DLD1 (cell line): ENCODE measurements around the gene DENND10.
"Not testable (repeated sequence)": the region's sequence is repeated elsewhere in the genome, so short reads cannot be mapped to it uniquely, and the experiment has no call there.

ENCODE experiments used
- in situ Hi-C: cut with HindIII; loops from 2 replicates; pipeline ENCODE4 v1.10.0; 2017; ENCODE audit warnings: low sequenced_read_pairs

The DENND10 gene

DNA sequence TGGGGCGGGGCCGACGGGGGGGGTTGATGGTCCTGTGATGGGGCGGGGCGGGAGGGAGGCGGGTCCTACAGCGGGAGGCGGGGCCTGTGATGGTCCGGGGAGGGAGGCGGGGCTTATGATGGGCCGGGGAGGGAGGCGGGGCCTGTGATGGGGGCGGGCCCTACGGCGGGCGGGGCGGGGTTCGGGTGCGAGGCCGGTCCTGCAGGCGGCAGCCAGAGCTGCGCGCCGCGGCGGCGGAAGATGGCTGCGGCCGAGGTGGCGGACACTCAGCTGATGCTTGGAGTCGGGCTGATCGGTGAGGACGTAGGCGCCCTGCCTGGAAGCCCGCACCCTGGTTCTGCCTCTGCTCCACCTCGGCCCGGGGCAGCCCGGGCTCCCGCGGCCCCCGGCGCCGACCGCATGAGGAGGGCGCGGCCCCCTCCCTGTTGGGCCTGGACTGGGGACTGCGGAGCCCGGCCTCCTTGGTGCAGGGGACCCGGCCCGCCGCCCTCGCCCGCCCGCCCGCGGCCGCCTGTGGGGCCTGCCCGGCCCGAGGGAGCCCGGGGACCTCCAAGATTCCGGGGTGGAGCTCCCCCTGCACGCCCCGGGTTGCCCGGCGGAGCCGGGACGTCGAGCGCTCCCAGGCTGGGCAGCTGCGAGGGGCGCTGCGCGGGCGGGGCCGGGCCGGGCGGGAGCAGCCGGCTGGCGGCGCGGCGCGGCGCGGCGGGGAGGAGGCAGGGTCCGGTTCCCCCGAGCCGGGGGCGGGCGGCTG, at the start of gene DENND10:
Gene DENND10 (plus strand): TSS at position 211 of the 751 bp plus-strand sequence. CDS start 30 bp downstream, at position 241.
- in situ Hi-C loops, result no loop called here

GRCh38 chr10:119055472-119055871, 48.4 kb upstream of the DENND10 start:
- in situ Hi-C loops, result no loop called here

DNA sequence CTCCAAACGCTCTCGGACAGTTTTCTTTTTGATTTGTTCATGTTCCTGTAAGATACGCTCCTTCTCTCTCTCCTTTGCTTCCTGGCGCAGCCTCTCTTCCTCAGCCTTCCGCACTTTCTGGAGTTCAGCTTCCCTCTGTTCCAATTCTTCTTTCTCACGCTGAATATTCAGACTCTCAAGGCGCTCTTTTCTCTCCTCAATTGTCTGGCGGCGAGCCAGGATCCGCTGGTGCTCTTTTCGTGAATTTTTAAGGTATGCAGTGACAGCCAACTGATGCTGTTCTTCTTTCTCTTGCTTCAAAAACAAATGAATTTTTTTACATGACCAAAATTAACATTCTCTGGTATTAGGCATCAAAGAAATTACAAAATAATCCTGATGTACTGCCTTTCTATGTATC, 45.9 kb upstream of the DENND10 start:
- in situ Hi-C loops, result no loop called here

- in situ Hi-C loops, result no loop called here
Observed at GRCh38 chr10:119059557-119059956, 44.4 kb upstream of the DENND10 start.

- in situ Hi-C loops, result no loop called here
Observed at GRCh38 chr10:119060107-119060506, 43.8 kb upstream of the DENND10 start.

DNA sequence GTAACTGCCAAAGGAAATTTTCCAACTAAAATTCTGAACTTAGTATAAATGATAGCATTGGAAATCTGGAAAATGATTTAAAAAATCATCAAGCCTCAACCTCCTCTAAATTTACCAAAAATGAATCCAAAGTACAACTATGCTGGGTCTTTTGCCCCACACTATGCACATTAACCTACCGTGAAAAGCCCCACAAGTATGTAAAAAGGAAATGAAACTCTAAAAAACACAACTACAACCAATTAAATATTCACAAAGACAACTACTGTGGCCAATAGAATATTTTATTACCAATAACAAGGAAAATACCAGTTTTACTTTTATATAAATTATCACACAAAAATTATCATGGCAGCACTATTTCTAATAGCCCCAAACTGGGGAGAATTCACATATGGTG, 42.6 kb upstream of the DENND10 start:
- in situ Hi-C loops, result no loop called here

GRCh38 chr10:119061926-119062325, 42.0 kb upstream of the DENND10 start:
- in situ Hi-C loops, result no loop called here

- in situ Hi-C loops, result no loop called here
Observed at GRCh38 chr10:119070395-119071165, 33.3 kb upstream of the DENND10 start.

DNA sequence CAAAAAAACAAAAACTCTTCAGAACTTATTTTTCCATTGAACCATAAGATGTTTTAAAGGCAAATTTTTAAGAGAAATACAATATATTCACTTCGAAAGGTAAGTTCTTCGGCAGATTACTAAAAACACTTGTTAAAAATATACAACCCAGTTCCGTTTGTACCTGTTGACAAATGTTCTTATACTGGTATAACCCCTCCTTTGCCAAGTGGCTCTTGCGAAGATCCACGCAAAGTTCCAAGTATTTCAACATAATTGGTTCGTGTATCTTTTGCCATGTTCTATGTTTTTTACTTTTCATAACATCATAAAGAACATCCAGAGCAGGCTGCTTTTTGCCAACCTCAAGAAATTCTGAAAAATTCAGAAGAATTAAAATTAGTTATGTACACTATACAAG, 30.3 kb upstream of the DENND10 start:
- in situ Hi-C loops, result no loop called here

DNA sequence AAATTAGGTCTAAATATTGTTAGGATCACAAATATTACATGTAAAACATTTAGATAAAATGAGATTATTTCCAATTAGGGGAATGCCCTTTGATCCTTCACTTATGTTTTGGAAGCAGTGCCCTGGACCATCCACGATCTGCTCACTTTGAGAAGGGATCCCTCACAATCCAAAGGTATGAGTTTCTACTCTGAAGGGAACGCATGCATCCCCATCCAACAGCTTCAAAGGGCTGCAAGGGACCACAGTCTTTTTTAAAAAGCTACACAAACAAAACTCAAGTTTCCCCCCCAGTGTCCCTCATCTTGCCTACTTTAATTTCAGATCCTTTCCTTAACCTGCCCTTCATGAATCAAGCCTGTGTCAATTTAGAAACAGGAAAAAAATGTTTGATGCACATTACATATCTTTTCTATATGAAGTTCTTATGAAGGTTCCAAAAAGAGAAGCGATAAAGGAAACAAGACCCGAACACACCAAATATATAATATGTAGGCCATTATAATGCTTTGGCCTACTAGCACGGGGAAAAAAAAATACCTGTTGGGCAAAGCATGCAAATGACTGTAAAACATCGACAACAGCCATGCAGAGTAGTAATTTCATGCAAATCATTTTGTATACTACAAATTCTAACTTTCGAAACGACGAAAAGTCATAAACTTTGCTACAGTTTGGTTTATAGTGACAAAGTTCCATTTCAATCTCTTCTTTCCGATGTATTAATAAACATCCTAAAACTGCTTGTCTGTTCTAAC, 25.3 kb upstream of the DENND10 start:
- in situ Hi-C loops, result no loop called here

DNA sequence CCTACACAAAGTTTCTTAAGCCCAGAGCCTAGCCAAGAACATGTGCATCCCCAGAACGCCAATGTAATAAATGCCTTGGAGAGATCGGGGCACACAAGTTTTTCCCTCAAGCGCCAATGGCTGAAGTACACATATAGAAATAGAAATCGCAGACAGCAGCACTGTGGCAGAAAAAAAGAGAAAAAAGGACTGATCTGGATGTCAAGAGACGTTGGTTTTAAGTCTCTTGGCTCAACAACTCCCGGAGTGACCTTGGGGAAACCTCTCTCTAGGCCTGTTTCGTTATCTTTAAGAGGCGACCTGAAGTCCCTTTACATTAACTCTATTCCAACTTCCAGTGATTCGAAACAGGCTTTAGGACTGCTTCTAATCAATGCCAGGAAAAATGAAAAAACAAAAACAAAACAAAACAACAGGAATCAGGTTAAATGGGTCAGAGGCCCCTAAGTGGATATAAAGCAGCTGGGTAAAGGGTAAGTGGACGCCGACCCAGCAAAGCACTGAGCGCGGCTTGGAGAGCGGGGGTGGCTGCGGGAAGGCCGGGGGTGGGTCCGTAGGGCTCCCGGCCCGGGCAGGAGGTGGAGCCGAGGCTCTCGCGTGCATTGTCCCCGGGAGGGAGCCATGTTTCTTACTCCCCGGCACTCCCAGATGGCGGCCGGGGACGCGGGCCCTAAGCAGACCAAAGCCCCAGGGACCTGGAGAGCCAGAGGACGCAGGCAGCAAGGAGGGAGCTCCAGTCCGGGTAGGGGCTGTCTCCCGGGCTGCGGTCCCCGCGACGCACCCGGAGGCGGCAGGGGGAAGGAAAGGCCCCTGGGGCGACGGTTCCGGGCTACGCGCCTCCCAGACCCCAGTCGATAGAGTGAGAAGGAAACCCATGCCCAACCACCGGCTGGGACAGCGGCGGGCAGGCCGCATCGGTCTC, 24.1 kb upstream of the DENND10 start:
- in situ Hi-C loops, result no loop called here

DNA sequence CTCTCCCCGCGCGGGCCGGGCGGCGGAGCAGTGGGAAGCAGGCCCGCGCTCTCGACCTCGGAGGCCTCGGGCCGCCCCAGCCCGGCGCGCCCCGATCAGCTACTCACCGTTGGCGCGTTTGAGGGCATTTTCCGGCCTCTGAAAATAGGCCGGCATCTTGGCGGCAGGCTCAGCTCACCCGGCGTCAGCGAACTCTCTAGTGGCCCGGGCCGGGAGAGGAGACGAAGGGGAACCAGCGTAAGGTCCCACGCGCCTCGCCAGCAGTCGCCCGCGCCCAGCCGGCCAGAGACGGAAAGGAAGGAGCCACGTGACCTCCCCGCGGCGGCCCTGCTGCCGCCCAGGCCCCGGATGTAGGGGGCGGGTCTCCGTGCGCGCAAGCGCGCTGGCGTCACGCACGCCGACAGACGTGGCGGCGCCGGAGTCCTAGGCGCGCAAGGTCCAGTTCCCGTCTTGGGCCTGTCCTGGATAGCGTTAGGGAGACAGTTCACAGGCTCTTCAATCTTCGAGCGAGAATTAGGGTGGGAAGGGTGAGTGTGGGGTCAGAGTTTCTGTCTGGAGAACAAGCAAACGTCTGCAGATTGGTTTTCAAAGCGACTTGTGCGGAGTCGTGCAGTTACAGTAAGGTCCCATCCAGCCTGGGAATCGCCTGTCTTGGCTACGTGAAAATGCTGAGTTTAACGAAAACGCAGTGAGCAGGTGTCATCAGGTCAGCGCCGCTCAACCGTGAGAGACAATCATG, 23.2 kb upstream of the DENND10 start, which contains the start of gene EIF3A:
Gene EIF3A (minus strand): TSS at position 297 of the 739 bp plus-strand sequence. CDS start 141 bp downstream, at position 156.
- in situ Hi-C loops, result no loop called here

- in situ Hi-C loops, result no loop called here
Observed at GRCh38 chr10:119084896-119085295, 19.0 kb upstream of the DENND10 start.

GRCh38 chr10:119087271-119087882, 16.5 kb upstream of the DENND10 start:
- in situ Hi-C loops, result no loop called here

DNA sequence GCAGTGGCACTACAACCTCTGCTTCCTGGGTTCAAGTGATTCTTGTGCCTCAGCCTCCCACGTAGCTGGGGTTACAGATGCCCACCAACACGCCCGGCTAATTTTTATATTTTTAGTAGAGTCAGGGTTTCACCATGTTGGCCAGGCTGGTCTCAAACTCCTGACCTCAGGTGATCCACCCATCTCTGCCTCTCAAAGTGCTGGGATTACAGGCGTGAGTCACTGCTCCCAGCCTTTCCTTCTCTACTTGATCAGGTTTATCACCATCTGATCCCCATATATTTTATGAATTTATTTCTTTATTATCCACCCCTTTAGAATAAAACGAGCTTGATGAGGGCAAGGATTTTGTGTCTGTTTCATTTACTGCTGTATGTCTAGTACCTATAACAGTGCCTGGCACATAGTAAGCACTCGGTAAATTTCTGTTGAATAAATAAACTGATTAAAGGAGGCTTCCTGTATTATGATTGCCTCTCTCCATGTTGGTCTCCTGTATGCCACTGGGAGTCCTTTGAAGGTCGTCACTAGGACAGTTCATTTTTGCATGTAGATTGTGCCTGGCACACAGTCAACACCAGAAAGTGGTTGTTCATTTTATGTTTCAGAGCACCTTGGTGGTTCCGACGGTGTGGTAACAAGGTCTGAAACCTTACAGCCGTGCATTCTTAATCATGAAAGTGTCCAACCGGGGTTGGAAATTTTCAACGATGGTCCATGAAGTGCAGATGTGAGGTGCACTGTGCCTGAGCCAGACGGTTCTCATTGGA, 13.7 kb upstream of the DENND10 start:
- in situ Hi-C loops, result no loop called here

GRCh38 chr10:119090968-119091367, 12.9 kb upstream of the DENND10 start:
- in situ Hi-C loops, result no loop called here

DNA sequence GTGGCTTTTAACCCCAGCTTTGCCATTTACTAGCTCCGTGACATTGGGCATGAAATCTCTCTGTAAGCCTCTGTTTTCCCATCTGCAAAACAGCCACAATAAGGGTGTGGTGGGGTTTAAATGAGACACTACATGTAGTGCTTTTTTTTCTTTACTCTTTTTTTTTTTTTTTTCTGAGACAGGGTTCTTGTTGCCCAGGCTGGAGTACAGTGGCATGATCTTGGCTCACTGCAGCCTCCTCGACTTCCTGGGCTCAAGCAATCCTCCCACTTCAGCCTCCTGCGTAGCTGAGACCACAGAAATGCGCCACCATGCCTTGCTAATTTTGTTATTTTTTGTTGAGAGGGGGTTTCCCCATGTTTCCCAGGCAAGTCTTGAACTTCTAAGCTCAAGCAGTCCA, 8.3 kb upstream of the DENND10 start:
- in situ Hi-C loops, result no loop called here

- in situ Hi-C loops, result not testable (repeated sequence)
Observed at GRCh38 chr10:119096641-119097415, 7.1 kb upstream of the DENND10 start.
